ENCODE results near the gene NLN.

The NLN gene

GRCh38 chr5:65805089-65805488 lies 83.1 kb downstream of the NLN start:
- in situ Hi-C loops (cut with HindIII; ENCODE audit: low sequenced_read_pairs), result loop anchor here (10.0 kb wide), 1 partner anchor 60 kb away; no protein-coding TSS in a partner anchor

- in situ Hi-C loops (cut with HindIII; ENCODE audit: low sequenced_read_pairs), result loop anchor here (10.0 kb wide), 1 partner anchor 57 kb away; no protein-coding TSS in a partner anchor
These were observed 85.5 kb downstream of the NLN start for GRCh38 chr5:65807494-65807893.

DNA sequence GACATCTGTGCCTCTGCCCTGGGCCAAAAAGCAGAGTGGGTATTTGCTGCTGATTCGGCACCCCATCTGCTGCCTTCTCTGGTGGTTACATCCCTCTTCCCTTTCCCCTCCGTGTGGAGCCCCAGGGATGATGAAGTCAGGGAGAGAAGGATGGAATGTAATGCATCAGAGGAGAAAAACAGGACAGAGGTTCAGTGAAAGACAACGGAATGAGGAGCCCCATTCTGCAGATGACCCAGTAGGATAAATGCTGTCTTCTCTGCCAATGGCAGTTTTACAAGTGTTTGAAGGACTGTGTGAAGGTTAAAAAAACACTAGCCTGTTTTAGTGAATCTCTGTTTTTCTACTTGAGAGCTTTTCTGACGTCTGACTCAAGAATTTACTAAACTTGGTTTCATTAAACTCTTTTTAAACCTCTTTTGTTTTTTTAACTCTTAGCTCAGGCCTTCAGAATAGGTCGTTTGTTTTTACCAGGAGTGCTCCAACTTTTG lies 86.3 kb downstream of the NLN start:
- in situ Hi-C loops (cut with HindIII; ENCODE audit: low sequenced_read_pairs), result loop anchor here (10.0 kb wide), 1 partner anchor 57 kb away; no protein-coding TSS in a partner anchor

DNA sequence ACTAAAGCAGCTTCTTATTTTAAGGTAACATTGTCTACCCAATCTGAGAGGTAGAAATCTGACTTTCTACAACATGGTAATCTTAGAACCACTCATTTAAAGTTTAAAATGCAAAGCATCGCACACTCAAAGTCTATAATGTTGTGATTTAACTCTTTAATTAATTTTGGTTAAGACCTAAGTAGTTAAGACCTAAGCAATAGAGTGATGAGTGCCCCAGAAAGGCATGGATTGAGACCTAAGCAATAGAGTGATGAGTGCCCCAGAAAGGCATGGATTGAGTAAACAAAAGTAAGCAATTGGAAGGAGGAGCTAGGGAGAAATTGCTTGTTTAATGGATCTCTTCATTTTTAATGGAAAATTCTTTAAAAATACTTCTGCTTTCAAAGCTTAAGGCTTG lies 86.8 kb downstream of the NLN start:
- in situ Hi-C loops (cut with HindIII; ENCODE audit: low sequenced_read_pairs), result loop anchor here (10.0 kb wide), 1 partner anchor 56 kb away; no protein-coding TSS in a partner anchor

- in situ Hi-C loops (cut with HindIII; ENCODE audit: low sequenced_read_pairs), result loop anchor here (10.0 kb wide), 1 partner anchor 55 kb away; no protein-coding TSS in a partner anchor
These were observed 88.0 kb downstream of the NLN start for GRCh38 chr5:65809817-65810531.

DNA sequence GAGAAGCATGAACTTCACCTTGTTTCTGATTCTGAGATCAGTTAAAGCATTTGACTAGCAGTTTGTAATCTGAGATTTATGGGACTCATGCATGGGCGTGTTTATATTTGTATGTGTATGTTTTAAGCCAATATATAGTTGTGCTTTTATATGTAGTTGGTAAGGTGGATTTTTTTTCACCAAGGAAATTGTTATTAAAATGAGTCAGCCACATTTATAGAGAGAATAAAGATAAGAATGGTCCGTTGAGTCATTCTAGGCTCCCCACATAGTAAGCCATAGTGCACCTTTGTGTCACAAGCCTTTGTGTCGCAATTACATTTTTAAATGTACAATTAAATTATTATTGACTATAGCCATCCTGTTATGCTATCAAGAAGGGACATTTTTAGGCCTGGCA lies 89.0 kb downstream of the NLN start:
- in situ Hi-C loops (cut with HindIII; ENCODE audit: low sequenced_read_pairs), result no loop called here

DNA sequence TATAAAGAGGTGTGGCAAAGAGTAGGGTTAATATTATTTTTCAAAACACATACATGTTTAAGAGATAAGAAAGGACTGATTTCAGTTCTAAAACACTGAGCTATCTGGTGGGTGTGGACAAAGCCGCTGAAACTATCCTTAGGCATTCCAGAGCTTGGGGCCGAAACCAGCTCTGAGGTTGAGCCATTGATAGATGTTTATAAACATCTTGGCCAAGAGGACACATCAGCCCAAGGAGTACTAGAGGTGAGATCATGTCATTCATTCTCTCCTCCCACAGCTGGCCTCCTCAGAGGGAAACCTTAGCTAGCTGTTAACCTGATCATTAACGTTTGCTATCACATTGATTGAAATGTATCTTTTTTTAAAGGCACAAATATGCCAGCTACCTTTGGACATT lies 89.9 kb downstream of the NLN start:
- in situ Hi-C loops (cut with HindIII; ENCODE audit: low sequenced_read_pairs), result no loop called here

DNA sequence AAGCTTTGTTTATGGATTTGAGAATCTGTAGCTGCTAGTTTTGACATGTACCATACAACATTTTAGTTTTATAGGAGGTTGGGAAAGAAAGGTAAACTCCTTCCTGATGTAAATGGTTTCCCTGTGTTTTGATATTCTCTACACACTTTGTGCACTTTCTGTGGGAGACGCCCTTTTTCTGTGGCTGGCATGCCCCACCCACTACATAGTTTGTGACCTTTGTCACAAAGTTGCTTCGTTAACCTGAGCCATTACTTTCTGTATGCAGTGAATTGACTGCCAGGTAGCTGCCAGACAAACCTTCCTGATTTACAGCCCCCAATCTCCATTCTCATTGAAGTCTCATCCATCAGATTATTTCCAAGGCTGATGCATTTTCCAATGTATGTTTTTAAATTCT lies 90.6 kb downstream of the NLN start:
- in situ Hi-C loops (cut with HindIII; ENCODE audit: low sequenced_read_pairs), result no loop called here

DNA sequence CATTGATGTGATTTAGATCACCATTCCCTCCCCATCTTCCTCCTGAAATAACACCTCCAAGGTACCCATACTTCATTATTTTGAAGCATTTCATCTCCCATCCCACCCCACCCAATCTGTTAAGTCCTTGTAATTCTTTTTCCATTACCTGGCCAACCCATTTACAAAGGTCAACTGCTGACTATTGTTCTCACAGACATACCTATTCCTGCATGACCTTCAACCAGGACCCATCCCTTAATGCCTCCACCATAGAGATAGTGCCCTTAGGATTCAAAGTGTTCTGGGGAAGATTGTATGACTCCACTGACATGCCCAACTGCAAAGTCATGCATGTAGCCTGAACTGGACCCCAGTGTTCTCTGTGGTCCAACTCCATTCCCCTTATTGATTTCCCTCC lies 91.2 kb downstream of the NLN start:
- in situ Hi-C loops (cut with HindIII; ENCODE audit: low sequenced_read_pairs), result no loop called here

- in situ Hi-C loops (cut with HindIII; ENCODE audit: low sequenced_read_pairs), result no loop called here
These were observed 93.2 kb downstream of the NLN start for GRCh38 chr5:65815161-65815560.

DNA sequence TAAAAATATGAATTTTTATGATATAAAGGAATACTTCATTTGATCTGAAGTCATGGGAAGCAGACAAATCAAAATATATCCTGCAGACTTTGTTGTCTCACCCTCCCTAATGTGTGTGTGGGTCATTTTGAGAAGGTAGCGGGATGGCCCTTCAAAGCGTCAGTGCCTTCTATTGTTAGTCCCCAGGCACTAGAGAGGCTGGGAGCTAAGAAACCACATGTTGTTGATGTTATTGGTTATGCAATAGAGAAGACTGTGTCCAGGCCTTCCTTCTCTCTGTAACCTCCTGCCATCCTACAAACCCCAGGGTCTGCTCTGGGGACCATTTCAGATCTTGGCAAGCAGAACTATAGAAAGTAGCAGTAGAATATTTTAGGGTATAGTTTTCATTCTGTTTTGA lies 94.7 kb downstream of the NLN start:
- in situ Hi-C loops (cut with HindIII; ENCODE audit: low sequenced_read_pairs), result no loop called here

DNA sequence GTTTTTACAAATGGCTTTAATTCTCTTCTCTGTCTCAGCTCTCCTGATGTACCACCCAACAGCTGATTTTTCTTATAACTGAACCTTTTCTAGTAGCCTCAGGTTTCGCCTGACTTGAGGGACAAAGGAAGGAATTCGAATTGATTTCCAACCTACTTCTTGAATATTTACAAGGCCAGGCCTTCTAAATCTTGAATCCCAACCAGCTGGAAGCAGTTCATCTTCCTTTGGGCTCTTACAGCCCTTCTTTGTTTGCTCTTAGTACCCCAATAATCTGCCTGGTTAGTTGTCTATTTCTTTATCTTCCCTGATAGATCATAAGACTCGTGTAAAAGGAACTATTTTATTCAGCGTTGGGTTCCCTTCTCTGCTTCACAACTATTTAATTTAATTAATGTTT lies 95.9 kb downstream of the NLN start:
- in situ Hi-C loops (cut with HindIII; ENCODE audit: low sequenced_read_pairs), result no loop called here

DNA sequence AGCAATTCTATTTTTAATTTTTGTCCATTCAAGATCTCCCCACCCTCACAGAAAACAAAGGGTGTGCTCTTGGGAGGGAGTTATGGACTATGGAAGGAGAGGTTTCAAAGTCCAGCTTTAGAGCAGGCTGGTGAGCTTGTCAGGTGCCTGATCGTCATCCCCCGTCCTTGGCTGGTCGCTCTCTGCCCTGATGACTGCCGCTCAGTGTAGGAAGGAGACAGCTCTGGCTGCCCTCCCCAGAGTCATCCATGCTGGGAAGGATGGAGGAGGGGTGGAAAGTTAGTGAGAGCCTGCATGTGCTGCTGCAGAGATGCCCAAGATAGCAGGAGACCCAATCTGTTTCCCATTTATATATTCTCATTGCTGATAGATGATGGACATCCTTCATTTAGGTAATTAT lies 96.6 kb downstream of the NLN start:
- in situ Hi-C loops (cut with HindIII; ENCODE audit: low sequenced_read_pairs), result no loop called here

DNA sequence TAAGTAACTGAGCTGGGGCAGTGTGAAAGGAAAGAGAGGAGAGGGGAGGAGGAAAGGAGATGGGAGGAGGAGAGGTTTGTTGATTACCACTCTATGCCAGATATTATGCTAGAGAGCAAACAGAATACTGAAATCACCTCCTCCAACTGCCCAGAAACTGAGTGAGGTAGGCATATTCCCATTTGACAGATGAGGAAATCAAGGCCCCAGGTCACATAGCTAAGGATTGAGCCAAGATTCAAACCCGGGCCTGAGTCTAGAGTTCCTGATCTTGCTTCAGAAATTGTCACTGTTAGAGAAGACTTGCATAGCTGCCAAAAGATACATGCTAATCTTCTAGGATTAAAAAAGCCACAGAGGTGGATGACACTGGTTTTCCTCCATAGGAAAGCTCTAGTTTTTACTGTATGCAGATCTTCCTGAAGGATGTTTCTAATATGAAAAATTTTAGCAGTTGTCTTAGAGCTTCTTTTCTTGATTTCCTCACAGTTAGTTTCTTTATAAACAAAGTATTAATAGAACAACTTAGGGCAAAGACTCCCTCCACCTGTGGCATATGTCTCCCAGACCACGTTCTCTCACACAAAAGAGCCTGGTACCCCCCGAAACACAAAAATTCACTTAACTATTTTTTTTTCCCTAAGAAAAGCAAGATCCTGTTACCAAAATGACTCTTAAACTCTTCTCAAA lies 97.4 kb downstream of the NLN start:
- in situ Hi-C loops (cut with HindIII; ENCODE audit: low sequenced_read_pairs), result no loop called here

GRCh38 chr5:65819905-65820240 lies 97.9 kb downstream of the NLN start:
- in situ Hi-C loops (cut with HindIII; ENCODE audit: low sequenced_read_pairs), result no loop called here

GRCh38 chr5:65820373-65820772 lies 98.4 kb downstream of the NLN start:
- in situ Hi-C loops (cut with HindIII; ENCODE audit: low sequenced_read_pairs), result no loop called here

- in situ Hi-C loops (cut with HindIII; ENCODE audit: low sequenced_read_pairs), result no loop called here
These were observed 100.0 kb downstream of the NLN start for GRCh38 chr5:65821966-65822365.

GRCh38 chr5:65822710-65823109 lies 100.7 kb downstream of the NLN start:
- in situ Hi-C loops (cut with HindIII; ENCODE audit: low sequenced_read_pairs), result no loop called here

GRCh38 chr5:65823204-65823603 lies 101.2 kb downstream of the NLN start:
- in situ Hi-C loops (cut with HindIII; ENCODE audit: low sequenced_read_pairs), result no loop called here

DNA sequence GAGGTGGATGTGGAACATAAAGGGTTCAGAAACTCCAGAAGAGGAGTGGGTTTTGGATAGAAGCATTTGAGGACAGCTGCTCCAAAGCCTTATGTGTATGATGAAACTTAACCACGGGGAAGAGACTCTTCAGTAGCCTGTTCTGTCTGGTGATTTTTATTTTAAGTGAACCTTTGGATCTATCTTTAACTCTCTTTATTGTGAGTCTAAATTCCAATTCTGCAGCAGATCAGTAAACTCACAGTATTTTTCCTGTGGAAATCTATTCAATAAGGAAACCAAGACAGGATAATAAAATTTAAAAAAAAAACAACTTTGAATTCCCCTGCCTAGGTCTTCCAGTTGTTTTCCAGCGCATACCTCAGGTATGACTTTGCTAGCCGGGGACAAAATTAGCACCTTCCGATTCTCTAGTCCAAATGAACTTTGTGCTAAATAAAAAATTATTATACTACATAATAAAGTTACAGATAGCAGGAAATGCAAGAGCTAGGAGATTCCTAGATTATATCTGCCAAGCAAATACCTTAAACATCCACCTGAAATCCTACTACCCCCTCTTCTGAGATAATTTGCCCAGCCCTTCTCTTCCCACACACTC lies 101.9 kb downstream of the NLN start:
- in situ Hi-C loops (cut with HindIII; ENCODE audit: low sequenced_read_pairs), result no loop called here

- in situ Hi-C loops (cut with HindIII; ENCODE audit: low sequenced_read_pairs), result no loop called here
These were observed 103.7 kb downstream of the NLN start for GRCh38 chr5:65825408-65826328.

All from DLD1 (cell line).